ENCODE results near the gene ALDH1A3.

Gene ALDH1A3

DNA sequence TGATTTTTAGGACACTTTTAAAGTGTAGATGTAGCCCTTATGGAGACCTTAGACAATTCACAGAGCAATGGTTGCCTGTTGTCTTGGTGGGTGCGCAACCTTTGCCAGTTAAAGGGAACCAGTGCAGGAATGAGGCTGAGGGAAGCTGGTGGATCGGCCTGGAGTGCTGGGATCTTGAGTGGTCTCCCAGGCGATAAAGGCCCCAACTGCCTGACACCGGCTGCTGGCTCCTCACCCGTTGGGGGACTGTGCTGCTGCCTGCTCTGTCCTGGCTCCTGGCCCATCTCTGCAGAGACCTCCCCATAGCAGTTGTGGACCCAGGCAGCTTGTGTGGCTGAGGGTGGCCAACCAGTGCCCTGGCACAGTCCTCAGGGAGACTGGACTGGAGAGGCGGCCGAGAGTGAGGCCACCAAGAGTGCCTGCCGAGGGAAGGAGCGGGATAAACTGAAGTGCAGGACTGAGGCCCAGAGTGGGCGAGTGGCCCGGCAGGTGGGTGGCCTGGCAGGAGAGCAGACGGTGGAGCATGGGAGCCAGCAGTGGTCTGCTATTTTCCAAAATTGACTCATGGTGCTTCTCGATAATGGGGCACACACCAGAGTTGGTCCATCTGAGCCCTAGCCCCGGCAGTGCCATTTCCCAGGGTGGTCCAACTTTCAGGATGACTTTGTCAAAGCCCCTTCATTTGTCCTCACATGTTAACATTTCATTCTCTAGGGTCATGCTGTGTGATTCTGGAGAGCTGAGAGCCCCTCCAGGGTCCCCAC lies 2.1 kb downstream of the ALDH1A3 start:
- DNase-seq (ENCODE audit: low read depth in 2 of 2), result no peak

DNA sequence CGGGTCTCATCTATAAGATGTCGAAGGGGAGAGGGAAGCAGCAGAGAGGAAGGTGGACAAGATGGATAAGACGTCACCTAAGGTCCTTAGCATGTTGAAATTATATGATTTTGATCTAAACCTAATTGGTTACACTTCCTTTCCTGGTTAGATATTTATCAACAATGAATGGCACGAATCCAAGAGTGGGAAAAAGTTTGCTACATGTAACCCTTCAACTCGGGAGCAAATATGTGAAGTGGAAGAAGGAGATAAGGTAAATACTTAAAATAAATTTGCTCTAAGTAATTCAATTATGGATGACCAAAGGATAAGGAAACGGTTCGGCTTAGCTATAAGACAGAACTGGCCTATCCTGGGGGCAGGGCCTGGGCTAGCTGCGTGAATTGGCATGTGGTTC lies 5.5 kb downstream of the ALDH1A3 start:
- no peak for DNase-seq (ENCODE audit: low read depth in 2 of 2)

DNA sequence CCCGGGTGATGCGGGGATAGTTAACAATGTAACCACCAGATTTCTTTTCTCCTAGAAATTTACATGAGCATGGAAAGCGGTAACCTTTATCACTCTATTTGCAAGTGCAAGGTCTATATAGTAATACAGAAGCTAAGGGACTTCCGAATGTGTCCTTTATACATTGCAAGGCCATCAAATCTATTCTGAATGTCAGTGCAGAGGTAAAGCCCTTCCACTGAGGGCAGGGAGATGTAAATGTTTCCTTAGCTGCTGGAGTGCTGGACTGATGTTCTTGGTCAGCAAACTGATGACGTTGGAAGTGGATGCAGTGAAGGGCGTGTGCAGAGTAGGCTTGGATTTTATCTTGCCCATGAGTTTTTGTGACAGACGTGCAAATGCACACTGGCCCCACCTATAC lies 6.2 kb downstream of the ALDH1A3 start:
- no peak for DNase-seq (ENCODE audit: low read depth in 2 of 2)

DNA sequence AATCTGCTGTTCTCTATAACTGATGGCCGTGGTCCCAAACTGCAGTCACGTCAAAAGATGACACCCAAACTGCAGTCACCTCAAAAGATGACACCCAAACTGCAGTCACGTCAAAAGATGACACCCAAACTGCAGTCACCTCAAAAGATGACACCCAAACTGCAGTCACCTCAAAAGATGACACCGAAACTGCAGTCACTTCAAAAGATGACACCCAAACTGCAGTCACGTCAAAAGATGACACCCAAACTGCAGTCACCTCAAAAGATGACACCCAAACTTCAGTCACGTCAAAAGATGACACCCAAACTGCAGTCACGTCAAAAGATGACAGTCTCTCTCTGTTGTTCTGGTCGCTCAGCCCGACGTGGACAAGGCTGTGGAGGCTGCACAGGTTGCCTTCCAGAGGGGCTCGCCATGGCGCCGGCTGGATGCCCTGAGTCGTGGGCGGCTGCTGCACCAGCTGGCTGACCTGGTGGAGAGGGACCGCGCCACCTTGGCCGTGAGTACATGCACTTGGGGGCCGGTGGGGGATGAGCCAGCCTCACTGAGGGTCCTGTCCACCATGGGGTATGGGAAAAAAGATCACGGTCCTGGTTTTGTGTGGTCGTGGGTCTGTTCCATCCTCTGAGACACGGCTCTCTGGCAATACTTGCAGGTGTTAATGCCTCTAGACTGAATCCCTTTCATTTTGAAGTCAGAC lies 7.7 kb downstream of the ALDH1A3 start:
- no peak for DNase-seq (ENCODE audit: low read depth in 2 of 2)

DNA sequence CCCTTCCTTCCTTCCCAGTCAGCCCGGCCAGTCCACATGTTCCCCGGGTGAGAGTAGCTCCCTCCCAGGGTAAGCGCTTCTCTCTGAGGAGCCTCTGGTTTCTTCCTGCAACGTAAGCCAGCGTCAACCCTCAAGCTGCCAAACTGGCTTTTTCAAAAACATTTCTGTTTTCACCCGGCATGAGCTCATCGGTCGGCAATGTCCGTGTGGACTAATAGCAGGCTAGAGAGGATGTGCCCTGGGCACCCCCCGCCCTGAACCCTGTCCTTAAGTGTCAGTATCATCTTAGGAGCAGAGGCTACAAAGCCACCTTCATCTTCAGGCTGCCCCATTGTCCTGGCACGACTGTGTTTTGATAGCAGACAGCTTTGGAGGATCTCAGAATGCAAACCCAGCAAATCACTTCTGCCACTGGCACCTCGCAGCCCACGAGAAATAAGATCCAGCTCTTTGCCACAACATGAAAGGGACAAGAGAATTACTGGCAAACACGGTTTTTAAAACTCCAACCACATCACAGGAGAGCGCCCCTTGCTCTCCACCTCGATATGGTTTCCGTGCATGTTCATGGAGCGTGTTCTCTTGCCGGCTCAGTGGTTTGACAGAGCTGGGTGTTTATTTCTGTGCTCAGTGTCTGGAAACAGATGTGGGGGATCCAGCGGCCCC lies 9.9 kb downstream of the ALDH1A3 start:
- DNase-seq (ENCODE audit: low read depth in 2 of 2), result no peak

DNA sequence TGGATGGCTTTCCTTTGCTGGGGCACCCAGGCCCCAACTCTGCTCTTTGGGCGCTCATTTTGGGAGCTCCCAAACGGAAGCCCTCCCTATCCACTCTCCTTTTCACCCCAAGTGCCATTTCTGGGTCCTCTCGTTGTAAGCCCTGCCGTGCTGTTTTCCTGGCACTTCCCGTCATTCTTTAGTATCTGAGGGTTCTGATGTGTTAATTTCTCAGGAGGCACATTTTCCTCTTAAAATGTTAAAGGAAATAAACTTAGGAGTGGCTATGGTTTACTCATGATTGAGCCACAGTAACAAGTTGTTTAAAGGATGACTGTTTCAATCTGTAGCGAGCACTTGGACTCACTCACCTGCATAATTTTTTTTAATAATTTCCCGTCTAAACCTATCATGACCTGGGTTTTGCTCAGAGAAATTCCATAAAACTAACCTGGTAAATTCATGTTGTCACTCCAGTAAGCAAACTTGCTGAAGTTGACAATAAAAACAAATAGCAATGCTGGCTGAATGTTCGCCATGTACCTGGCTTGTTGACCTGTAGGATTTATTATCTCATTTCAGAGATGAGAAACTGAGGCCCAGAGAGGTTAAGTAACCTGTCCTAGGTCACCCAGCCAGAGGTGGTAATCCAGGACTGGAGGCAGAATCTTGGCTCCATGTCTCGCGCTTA lies 10.6 kb downstream of the ALDH1A3 start:
- DNase-seq (ENCODE audit: low read depth in 2 of 2), result no peak

DNA sequence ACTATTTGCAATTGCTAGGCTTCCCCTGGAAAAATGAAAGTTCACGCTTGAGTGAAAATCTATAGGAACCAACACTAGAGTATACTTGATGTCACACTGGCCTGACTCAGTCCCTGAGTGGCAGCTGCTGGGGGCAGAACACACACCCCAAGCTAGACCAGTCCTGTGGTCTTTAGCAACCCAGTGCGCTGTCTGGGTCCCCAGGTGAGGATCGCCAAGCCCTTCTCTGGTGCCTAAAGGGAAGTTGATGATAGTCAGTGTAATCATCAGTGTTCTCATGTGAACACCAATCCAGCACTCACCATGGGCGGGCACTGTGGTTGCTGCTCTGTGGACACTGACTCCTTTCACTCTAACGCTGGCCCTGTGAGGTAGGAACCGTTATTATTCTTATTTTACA lies 11.2 kb downstream of the ALDH1A3 start:
- DNase-seq (ENCODE audit: low read depth in 2 of 2), result no peak

DNA sequence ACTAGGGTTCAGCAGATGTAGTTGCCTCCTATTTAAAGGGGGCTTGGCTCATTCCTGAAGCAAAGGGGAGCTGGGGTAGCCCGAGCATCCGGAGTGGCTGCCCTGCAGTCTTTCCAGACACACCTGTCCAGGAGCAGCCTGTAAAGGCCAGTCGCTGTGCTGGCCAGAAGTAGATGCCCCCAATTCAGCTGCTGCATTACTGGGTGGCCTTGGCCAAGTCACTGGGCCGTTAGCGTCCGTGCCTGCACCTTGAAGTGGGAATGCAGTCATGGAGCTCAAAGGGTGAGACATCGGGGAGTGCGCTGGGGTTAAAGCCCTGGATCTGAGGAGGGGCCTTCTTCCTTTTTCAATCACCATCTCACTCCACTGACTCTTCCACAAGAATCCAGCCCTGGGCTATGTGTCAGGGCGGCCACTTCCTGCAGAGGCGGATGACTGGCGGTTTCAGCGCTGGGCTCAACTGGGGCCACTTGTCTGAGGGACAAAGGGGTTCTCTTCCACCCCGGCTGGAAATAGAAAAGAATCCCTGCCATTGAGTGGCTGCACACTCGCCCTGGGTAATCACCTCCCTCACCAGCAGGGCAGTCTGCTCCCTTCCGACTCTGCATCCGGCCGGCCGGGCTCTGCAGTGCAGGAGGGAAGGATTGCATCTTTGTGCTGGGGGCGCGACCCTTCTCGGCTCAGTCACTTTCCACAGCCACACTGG lies 11.8 kb downstream of the ALDH1A3 start:
- DNase-seq (ENCODE audit: low read depth in 2 of 2), result no peak

DNA sequence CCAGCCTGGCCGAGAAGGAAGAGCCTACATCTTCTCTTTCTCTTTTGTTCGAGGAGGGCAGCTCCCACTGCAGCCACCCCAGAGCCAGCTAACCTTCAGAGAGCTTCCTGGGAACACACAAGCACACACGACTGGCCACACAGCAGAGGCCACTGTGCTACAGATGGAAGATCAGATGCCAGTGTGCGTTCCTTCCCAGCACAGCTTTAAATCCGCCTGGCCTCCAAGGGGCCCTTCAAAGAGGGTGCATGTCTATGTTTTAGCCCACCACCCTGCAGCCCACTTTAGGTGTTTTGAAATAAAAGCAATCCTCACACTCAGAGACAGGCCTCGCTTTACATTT lies 12.4 kb downstream of the ALDH1A3 start:
- no peak for DNase-seq (ENCODE audit: low read depth in 2 of 2)

DNA sequence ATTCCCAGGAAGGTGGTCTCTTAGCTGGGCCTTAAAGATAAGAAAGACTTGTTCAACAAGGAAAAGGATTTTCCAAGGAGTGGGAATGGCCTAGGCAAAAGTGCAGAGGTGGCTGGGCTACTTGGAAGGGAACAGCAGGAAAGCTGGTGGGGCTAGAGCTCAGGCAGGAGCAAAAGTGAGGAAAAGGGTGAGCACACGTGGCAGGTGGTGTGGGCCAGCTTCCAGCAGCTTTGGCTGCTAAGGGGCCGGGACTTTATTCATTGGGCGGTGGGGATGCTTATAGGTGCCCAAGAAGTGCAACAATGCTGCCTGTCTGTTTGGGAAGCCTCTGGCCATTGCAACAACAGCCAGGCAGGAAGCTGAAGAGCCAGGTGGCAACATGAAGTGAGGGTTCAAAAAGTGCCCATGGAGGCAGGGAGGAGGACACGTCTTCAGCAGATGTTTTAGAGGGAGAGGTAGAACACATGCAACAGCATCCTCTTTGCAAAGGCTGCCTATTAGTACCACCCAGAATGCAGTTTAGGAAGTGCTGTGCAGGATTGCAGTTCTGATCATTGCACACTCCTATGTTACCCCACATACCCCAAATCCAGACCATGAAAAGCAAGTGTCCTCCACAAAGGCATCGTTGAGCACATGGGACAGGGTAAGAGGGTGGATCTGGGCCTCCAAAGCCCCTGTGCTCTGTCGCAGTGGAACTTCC lies 13.8 kb downstream of the ALDH1A3 start:
- no peak for DNase-seq (ENCODE audit: low read depth in 2 of 2)

DNA sequence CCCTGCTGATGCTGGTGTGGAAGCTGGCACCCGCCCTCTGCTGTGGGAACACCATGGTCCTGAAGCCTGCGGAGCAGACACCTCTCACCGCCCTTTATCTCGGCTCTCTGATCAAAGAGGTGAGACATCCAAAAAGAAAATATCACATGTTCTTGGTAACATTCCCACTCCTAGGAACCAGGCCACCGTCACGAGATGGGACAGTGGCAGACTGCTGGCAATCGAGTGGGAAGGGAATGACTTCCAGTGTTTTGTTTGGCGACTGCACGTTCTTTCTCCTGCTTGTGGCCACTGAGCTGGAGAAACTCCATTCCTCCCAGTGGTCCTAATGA lies 14.3 kb downstream of the ALDH1A3 start:
- no peak for DNase-seq (ENCODE audit: low read depth in 2 of 2)

DNA sequence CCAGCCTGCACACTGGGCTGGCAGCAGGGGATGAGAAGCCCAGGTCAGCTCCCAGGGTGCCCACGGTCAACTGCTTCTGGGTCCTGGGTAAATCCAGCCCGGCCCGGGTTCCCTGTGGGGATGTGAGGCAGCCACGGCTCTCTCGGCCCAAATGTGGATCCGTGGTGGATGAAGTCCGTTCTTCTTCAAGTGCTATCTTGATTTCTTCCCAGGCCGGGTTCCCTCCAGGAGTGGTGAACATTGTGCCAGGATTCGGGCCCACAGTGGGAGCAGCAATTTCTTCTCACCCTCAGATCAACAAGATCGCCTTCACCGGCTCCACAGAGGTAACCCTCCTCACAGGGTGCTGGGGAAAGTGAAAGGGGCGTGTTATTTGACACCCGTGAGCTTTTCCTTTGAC lies 16.1 kb downstream of the ALDH1A3 start:
- no peak for DNase-seq (ENCODE audit: low read depth in 2 of 2)

DNA sequence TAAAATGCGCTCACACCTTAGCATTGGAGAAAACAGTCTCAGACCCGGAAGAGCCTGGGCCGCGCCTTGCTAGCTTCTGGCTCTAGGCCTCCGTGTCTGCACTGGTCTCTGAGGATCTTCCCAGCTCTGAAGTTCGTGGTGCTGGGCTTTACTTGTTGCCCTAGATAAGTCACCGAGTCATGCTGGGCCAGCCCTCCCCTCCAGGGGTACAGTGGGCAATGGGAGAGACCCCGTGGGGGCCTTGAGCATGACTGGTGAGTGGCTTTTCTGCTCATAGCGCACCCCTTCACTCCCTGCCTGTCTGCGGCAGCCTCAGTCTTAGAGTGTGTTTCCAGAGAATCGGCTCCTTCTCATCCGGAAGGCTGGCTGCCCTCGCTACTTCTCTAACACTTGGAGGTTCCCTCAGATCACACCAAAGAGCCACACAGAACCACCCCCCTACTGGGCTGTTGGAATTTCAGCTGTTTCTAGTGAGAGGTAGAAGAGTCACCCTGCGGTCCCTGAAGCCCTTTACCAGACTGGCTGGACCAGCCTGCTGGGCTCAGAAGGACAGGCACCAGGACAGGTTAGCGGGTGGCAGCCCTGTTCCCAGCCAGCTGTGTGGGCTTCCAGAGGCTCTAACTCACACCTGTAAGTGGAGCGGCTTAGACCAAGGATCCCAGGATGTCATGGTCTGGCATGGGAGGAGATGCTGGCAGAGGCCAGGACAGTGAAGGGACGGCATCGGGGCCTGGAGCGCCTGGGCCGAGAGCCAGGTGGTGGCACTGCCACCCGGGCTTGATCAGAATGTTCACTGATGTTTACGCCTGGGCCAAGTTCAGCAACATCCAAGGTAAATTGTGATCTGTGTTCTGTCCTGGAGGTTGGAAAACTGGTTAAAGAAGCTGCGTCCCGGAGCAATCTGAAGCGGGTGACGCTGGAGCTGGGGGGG lies 17.9 kb downstream of the ALDH1A3 start:
- no peak for DNase-seq (ENCODE audit: low read depth in 2 of 2)

DNA sequence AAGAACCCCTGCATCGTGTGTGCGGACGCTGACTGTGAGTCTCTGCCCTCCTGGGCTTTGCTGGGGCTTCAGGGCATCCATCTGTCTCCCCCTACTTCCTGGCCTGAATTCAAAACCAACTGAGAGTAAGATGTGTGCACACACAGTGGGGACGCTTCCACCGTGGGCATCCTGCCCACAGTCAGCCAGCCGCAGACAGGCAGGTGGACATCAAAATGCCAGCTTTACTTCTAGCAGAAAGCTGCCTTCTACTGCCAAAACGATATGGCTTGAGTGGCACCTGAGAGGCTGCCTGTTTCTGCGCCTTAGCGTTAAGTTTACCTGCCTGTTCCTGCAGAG lies 18.5 kb downstream of the ALDH1A3 start:
- DNase-seq (ENCODE audit: low read depth in 2 of 2), result no peak

DNA sequence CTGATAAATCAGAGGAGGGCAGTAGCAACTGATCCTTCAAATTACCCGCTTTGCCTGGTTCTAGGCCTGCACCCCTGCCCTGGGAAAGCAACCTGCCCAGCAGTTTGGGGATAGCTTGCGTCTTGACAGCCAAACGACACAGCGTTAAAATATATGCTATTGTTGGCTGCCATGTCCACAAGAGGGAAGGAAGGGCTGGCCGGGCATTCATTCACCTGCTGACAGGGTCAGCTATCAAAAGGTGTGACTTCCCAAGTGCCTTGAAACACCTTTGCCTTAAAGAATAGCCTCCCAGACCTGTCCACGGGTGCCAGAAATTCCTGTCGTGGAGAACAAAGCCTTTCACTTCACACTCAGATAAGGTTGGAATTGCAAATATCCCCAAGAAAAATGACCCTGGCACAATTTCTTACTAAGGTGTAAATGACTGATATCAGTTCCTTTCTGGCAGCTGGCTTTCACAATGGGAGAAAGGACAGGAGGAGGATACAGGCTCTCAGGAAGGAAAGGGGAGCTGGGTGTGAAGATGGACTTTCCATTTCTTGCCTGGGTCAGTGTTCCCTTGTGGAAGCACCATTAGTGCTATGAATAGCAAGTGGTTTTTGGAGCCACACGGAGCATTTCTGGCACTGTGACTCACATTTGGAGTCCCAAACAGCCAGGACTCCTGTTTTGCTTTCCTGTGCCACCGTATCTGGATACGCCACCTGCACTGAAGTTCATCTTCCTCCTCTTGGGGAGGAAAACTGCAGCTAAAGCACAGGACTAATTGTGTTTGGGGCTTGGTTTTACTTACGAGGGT lies 19.2 kb downstream of the ALDH1A3 start:
- no peak for DNase-seq (ENCODE audit: low read depth in 2 of 2)

DNA sequence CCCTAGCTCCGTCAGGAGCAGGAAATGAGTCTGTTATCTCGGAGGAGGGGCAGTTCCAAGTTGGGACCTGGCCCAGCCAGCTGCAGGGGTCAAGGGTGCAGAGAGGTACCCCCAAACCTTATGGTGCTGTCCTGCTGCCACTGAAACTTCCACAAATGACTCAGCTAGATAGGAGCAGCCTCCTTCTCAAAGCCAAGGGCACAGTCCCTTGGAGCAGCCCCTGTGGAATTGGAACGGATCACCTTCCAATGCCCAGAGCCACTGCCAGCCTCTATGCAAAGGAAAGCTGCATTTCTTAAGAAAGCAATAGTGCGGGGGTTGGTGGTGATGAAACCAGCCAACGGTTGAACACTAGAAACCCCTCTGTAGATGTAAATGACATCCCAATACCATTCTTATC lies 20.0 kb downstream of the ALDH1A3 start:
- no peak for DNase-seq (ENCODE audit: low read depth in 2 of 2)

DNA sequence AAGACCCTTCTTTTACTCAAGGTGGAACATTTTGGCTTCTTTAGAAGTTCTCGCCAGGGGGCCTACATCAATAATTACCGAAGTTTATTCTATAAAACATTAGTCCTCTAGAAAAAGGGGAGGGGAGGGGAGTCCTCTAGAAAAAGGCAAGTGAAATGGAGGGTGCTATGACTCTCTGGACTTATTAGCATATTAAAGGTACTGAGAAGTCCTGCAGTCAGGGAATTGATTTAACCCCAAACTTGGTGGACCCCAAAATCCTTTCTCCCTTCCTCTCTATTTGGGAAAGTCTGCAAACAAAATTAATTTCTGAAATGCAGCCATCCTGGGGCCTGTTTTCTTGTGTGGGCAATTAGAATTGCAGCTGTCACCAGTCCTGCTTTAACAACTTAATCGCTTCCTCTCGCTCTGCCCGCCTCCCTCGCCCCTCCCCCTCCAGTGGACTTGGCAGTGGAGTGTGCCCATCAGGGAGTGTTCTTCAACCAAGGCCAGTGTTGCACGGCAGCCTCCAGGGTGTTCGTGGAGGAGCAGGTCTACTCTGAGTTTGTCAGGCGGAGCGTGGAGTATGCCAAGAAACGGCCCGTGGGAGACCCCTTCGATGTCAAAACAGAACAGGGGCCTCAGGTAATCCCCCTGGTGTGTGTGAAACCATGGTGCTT lies 20.6 kb downstream of the ALDH1A3 start:
- DNase-seq (ENCODE audit: low read depth in 2 of 2), result no peak

DNA sequence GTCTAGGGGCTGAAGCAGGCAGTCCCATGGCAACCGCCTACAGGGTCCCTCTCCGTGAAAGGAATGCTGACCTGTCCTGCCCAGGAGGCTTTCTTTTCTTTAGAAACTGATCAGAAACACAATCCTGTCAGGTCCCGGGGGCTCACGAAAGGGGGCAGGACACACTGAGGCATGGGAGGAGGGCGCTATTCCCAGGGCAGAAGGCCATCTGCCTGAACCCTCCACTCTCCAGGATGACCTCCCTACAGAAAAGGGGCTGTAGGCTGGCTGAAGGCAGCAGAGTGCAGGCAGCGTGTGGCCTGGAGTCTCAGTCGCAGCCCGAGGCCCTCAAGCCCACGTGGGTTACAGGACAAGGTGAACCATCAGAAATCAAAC lies 21.2 kb downstream of the ALDH1A3 start:
- no peak for DNase-seq (ENCODE audit: low read depth in 2 of 2)

DNA sequence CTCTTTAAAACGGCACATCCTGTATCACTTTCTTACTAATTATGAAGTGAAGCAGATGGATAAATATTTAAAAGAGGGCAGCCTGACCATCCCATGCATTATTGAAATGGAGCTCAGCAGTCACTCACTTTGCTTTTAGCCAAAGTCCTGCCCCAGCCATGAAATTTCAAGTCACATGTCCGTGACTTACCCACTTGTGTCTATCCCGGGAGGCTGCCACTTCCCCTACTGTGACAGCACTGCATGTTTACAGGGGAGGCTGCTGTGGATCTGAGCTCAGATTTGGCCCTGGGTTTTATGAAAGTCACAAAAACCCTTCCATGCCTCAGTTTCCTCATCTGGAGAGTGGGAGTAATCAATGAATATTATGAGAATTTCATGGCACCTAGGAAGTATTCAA lies 21.7 kb downstream of the ALDH1A3 start:
- DNase-seq (ENCODE audit: low read depth in 2 of 2), result no peak

Data from stimulated activated CD4-positive, alpha-beta T cell treated with anti-CD3 and anti-CD28 coated beads, Interleukin-12 subunit alpha, Interleukin-12 subunit beta, amount 100 ng/mL, for 24 hours (primary cell).